GM23338 (cell line): Measurements from ENCODE around the gene RNF145.

Experiments
- REST ChIP-seq: IDR thresholded peaks from one replicate; pipeline ENCODE4 v1.6.1; 2018; ENCODE audit warnings: antibody characterized with exemption; ENCODE audit not compliant: unreplicated experiment
- TF ChIP-seq, protein P1 (sequence below), 2 experiments: fragments of 200-600 bp in 1 of 2; sonication (generic) in 1 of 2; conservative IDR thresholded peaks; 2 replicates each; pipeline versions ENCODE4 v1.5.1 to v1.6.1; 2016 to 2017; ENCODE audit warnings: antibody characterized with exemption in 2 of 2, low read depth in 2 of 2, mild to moderate bottlenecking in 2 of 2, moderate library complexity in 1 of 2

DNA sequence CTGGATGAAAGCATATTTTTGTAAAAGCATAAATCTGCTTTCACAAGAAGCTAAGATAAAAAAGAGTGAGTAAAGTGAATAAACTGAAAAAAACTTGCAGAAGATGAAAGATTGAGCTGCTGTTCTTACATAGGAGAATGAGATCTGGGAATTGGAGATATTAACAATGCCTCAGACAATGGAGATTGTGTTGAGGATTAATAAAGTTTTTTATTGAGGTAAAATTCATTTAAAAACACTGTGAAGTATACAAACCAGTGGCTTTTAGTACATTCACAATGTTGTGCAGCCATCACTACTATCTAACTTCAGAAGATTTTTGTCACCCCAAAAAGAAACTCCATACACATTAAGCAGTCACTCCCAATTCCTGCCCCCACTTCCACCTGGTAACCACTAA is 34.0 kb upstream of the RNF145 start:
- TF ChIP-seq, protein P1, sequence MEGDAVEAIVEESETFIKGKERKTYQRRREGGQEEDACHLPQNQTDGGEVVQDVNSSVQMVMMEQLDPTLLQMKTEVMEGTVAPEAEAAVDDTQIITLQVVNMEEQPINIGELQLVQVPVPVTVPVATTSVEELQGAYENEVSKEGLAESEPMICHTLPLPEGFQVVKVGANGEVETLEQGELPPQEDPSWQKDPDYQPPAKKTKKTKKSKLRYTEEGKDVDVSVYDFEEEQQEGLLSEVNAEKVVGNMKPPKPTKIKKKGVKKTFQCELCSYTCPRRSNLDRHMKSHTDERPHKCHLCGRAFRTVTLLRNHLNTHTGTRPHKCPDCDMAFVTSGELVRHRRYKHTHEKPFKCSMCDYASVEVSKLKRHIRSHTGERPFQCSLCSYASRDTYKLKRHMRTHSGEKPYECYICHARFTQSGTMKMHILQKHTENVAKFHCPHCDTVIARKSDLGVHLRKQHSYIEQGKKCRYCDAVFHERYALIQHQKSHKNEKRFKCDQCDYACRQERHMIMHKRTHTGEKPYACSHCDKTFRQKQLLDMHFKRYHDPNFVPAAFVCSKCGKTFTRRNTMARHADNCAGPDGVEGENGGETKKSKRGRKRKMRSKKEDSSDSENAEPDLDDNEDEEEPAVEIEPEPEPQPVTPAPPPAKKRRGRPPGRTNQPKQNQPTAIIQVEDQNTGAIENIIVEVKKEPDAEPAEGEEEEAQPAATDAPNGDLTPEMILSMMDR (conservative IDR thresholded peaks at IDR 0.05; ENCODE audit: low read depth in 2 of 2): no peak
- no peak for TF ChIP-seq REST
